Testis (tissue), 3 donors: ENCODE results near the gene POU6F2. TPM values are rescaled to one million over a fixed set of nuclear protein-coding genes. Genes with fewer than 3 reads are reported as not detected.
A peak's percentile ranks its signal among the peaks of the same experiment; 100 is the strongest.

Source experiments
- DNase-seq: peaks from one replicate; pipeline ENCODE4 v3.0.0-alpha.2; 2019
- H3K27ac ChIP-seq, 2 donors: fragments of 200-600 bp; sonication (generic); one replicate each; pipeline ENCODE4 v1.5.1; 2019
- H3K27me3 ChIP-seq: fragments of 200-600 bp; sonication (generic); one replicate; pipeline ENCODE4 v1.5.1; 2019
- H3K36me3 ChIP-seq: fragments of 200-600 bp; sonication (generic); one replicate; pipeline ENCODE4 v1.5.1; 2017; ENCODE audit warnings: low read depth; ENCODE audit errors: missing control alignments
- H3K4me1 ChIP-seq: fragments of 200-600 bp; sonication (generic); one replicate; pipeline ENCODE4 v1.5.1; 2019
- H3K4me3 ChIP-seq, 2 donors: fragments of 200-600 bp; sonication (generic); one replicate each; pipeline ENCODE4 v1.5.1; 2017 to 2019
- H3K9me3 ChIP-seq: fragments of 200-600 bp; sonication (generic); one replicate; pipeline ENCODE4 v1.5.1; 2017
- CTCF ChIP-seq, 3 experiments: fragments of 450-650 bp in 2 of 3; fragments of 200-600 bp in 1 of 3; sonication (generic) in 1 of 3; IDR thresholded peaks; one replicate each; pipeline ENCODE4 v1.5.1; 2016 to 2019; ENCODE audit warnings: antibody characterized with exemption in 3 of 3, mild to moderate bottlenecking in 2 of 3, moderate library complexity in 1 of 3
- POLR2A ChIP-seq: fragments of 450-650 bp; IDR thresholded peaks from one replicate; pipeline ENCODE4 v1.6.1; 2017; ENCODE audit warnings: antibody characterized with exemption, mild to moderate bottlenecking, moderate library complexity
- WGBS, 2 donors: methylation state at CpG; one replicate each; pipeline ENCODE4 v1.1.5; 2018; 5-methylcytosine and 5-hydroxymethylcytosine counted together
- intact Hi-C: fragments of 100-400 bp; cut with DNase I; formaldehyde crosslinking; loops from one replicate; pipeline ENCODE4 v1.15.1; 2023; ENCODE audit warnings: low total_unique reads
- polyA plus RNA-seq: library from polyadenylated mRNA; stranded (reverse); fragments of 350-450 nt; fragmentation: Illumina TruSeq; extraction: RNeasy Lipid Tissue Mini Kit (QIAGEN cat#74804); gene quantifications from one replicate; pipeline ENCODE4 v1.2.3, GENCODE V29; 2014; ENCODE audit warnings: low read depth, low replicate concordance; ENCODE audit not compliant: insufficient read depth
- total RNA-seq, 2 donors: library from RNA; depleted of rRNA; stranded (reverse); fragments of >200 nt; gene quantifications; one replicate each; pipeline ENCODE4 v1.2.3, GENCODE V29; 2016

Gene POU6F2
- total and polyA plus RNA-seq, 3 donors from 2014 or later: 1.3 to 3.4 (median 1.7) TPM

GRCh38 chr7:39130857-39131526 lies 153.3 kb downstream of the POU6F2 start:
- no peak for TF ChIP-seq POLR2A
- TF ChIP-seq CTCF (IDR thresholded peaks at IDR 0.05): no peak
- H3K4me3 ChIP-seq: peak overlapping the region in 1 of 2 donors; percentile 20
- WGBS, 2 donors: 29 to 38% methylated on average over 26 of the region's 26 CpGs
- H3K9me3 ChIP-seq: no peaks in the 10 kb centered on the region
- peak; percentile 22 for DNase-seq
- intact Hi-C loops: no loop called here
- no peak overlapping the region for H3K27ac ChIP-seq
- H3K36me3 ChIP-seq: no peaks in the 10 kb centered on the region
- no peaks in the 10 kb centered on the region for H3K27me3 ChIP-seq
- no peaks in the 10 kb centered on the region for H3K4me1 ChIP-seq

GRCh38 chr7:39132306-39132705 lies 154.6 kb downstream of the POU6F2 start:
- H3K9me3 ChIP-seq: no peaks in the 10 kb centered on the region
- H3K36me3 ChIP-seq: no peaks in the 10 kb centered on the region
- H3K4me1 ChIP-seq: no peaks in the 10 kb centered on the region
- H3K27ac ChIP-seq: no peak overlapping the region
- H3K27me3 ChIP-seq: no peaks in the 10 kb centered on the region
- whole genome bisulfite sequencing, 2 donors: 82 to 88% methylated on average over 5 of the region's 5 CpGs
- no peak for DNase-seq
- no peak overlapping the region for H3K4me3 ChIP-seq
- intact Hi-C loops: no loop called here
- no peak for TF ChIP-seq CTCF (IDR thresholded peaks at IDR 0.05)
- TF ChIP-seq POLR2A: no peak

GRCh38 chr7:39133088-39133487 lies 155.4 kb downstream of the POU6F2 start:
- H3K4me1 ChIP-seq: no peaks in the 10 kb centered on the region
- no peak overlapping the region for H3K4me3 ChIP-seq
- WGBS, 2 donors: 88% methylated on average over 4 of the region's 4 CpGs
- TF ChIP-seq POLR2A (no peak), CTCF (IDR thresholded peaks at IDR 0.05) (no peak)
- intact Hi-C loops: no loop called here
- DNase-seq: no peak
- H3K27ac ChIP-seq: no peak overlapping the region
- no peaks in the 10 kb centered on the region for H3K9me3 ChIP-seq
- no peaks in the 10 kb centered on the region for H3K36me3 ChIP-seq
- no peaks in the 10 kb centered on the region for H3K27me3 ChIP-seq

GRCh38 chr7:39137480-39137879 lies 159.8 kb downstream of the POU6F2 start:
- Histone ChIP-seq H3K4me1 (no peaks in the 10 kb centered on the region), H3K9me3 (no peaks in the 10 kb centered on the region), H3K27ac (no peak overlapping the region), H3K27me3 (no peaks in the 10 kb centered on the region), H3K36me3 (no peaks in the 10 kb centered on the region), H3K4me3 (no peak overlapping the region)
- 83% methylated on average over 1 of the region's 1 CpG for WGBS, 2 donors
- DNase-seq: no peak
- no peak for TF ChIP-seq CTCF (IDR thresholded peaks at IDR 0.05)
- TF ChIP-seq POLR2A: no peak
- intact Hi-C loops: no loop called here

- intact Hi-C loops: no loop called here
- WGBS, 2 donors: 83 to 92% methylated on average over 1 of the region's 1 CpG
- H3K27ac ChIP-seq: no peak overlapping the region
- H3K36me3 ChIP-seq: no peaks in the 10 kb centered on the region
- H3K4me3 ChIP-seq: no peak overlapping the region
- TF ChIP-seq CTCF (IDR thresholded peaks at IDR 0.05) (no peak), POLR2A (no peak)
- no peak for DNase-seq
- no peaks in the 10 kb centered on the region for H3K27me3 ChIP-seq
- no peaks in the 10 kb centered on the region for H3K4me1 ChIP-seq
- H3K9me3 ChIP-seq: no peaks in the 10 kb centered on the region
These were observed 165.0 kb downstream of the POU6F2 start for GRCh38 chr7:39142750-39143149.
